RWPE2 (cell line): Measurements from ENCODE around the gene CD99.

Experiments
- ATAC-seq: fragments of 200-7000 bp; cut with Tn5 transposase; 3 replicates; pipeline ENCODE4 v1.9.1; 2021; ENCODE audit warnings: low read depth
- DNase-seq: peaks from one replicate; pipeline ENCODE4 v3.0.0-alpha.2; 2020; ENCODE audit warnings: low spot score
- H3K27ac ChIP-seq: fragments of 450-650 bp; 2 replicates; pipeline ENCODE4 v1.5.1; 2017; ENCODE audit warnings: mild to moderate bottlenecking; ENCODE audit not compliant: poor library complexity, severe bottlenecking
- H3K27me3 ChIP-seq: fragments of 250-450 bp; sonication (Bioruptor Pico); 2 replicates; pipeline ENCODE4 v1.5.1; 2021; ENCODE audit warnings: mild to moderate bottlenecking, moderate library complexity; ENCODE audit not compliant: insufficient read depth, poor library complexity, severe bottlenecking
- H3K36me3 ChIP-seq: fragments of 250-450 bp; sonication (Bioruptor Pico); 2 replicates; pipeline ENCODE4 v1.5.1; 2020; ENCODE audit warnings: low read depth, mild to moderate bottlenecking, moderate library complexity
- H3K4me1 ChIP-seq: fragments of 250-450 bp; sonication (Bioruptor Pico); 2 replicates; pipeline ENCODE4 v1.5.1; 2021; ENCODE audit warnings: mild to moderate bottlenecking, moderate library complexity; ENCODE audit not compliant: insufficient read depth, poor library complexity, severe bottlenecking
- H3K4me3 ChIP-seq: fragments of 250-450 bp; sonication (Bioruptor Pico); 2 replicates; pipeline ENCODE4 v1.5.1; 2021; ENCODE audit warnings: mild to moderate bottlenecking, moderate library complexity; ENCODE audit not compliant: severe bottlenecking
- H3K9me3 ChIP-seq: fragments of 250-450 bp; sonication (Bioruptor Pico); 2 replicates; pipeline ENCODE4 v1.5.1; 2021; ENCODE audit warnings: mild to moderate bottlenecking, moderate library complexity; ENCODE audit not compliant: severe bottlenecking
- CTCF ChIP-seq: fragments of 450-650 bp; IDR thresholded peaks from one replicate; pipeline ENCODE4 v1.5.1; 2017; ENCODE audit warnings: mild to moderate bottlenecking, moderate library complexity; ENCODE audit not compliant: poor library complexity, severe bottlenecking

Gene CD99

GRCh38 chrX:2705046-2705832 lies 14.1 kb downstream of the CD99 start:
- H3K27ac ChIP-seq = peak overlapping the region; percentile 99
- no peaks in the 10 kb centered on the region for H3K9me3 ChIP-seq
- peaks cover 19% of the 10 kb centered on the region for H3K36me3 ChIP-seq
- H3K4me3 ChIP-seq = no peak overlapping the region
- DNase-seq = no peak
- TF ChIP-seq CTCF = no peak
- ATAC-seq = no peak
- peaks cover 83% of the 10 kb centered on the region for H3K4me1 ChIP-seq
- H3K27me3 ChIP-seq = no peaks in the 10 kb centered on the region

GRCh38 chrX:2707334-2707760 lies 16.3 kb downstream of the CD99 start:
- TF ChIP-seq CTCF = peak; percentile 4
- Histone ChIP-seq H3K27me3 (no peaks in the 10 kb centered on the region), H3K27ac (peak overlapping the region; percentile 99), H3K36me3 (peaks cover 29% of the 10 kb centered on the region), H3K9me3 (no peaks in the 10 kb centered on the region), H3K4me3 (no peak overlapping the region), H3K4me1 (peaks cover 81% of the 10 kb centered on the region)
- DNase-seq = peak; percentile 96
- ATAC-seq = peak; percentile 71

- Histone ChIP-seq H3K4me1 (peaks cover 74% of the 10 kb centered on the region), H3K27ac (peak overlapping the region; percentile 99), H3K9me3 (no peaks in the 10 kb centered on the region), H3K4me3 (no peak overlapping the region), H3K36me3 (peaks cover 33% of the 10 kb centered on the region), H3K27me3 (no peaks in the 10 kb centered on the region)
- no peak for TF ChIP-seq CTCF
- ATAC-seq (peak; percentile 29), DNase-seq (no peak)
These were observed 16.9 kb downstream of the CD99 start for GRCh38 chrX:2708021-2708420.

GRCh38 chrX:2708592-2709188 lies 17.6 kb downstream of the CD99 start:
- no peaks in the 10 kb centered on the region for H3K9me3 ChIP-seq
- ATAC-seq = no peak
- peaks cover 39% of the 10 kb centered on the region for H3K36me3 ChIP-seq
- TF ChIP-seq CTCF = no peak
- no peaks in the 10 kb centered on the region for H3K27me3 ChIP-seq
- no peak overlapping the region for H3K4me3 ChIP-seq
- peaks cover 68% of the 10 kb centered on the region for H3K4me1 ChIP-seq
- no peak for DNase-seq
- peak overlapping the region; percentile 99 for H3K27ac ChIP-seq

GRCh38 chrX:2709556-2709955 lies 18.5 kb downstream of the CD99 start:
- Histone ChIP-seq H3K4me1 (peaks cover 59% of the 10 kb centered on the region), H3K36me3 (peaks cover 43% of the 10 kb centered on the region), H3K27me3 (no peaks in the 10 kb centered on the region), H3K9me3 (no peaks in the 10 kb centered on the region), H3K27ac (peak overlapping the region; percentile 99), H3K4me3 (peak overlapping the region; percentile 28)
- ATAC-seq (no peak), DNase-seq (no peak)
- no peak for TF ChIP-seq CTCF
